K562 (cell line): ENCODE measurements around the gene SLC17A9. TPM values are rescaled to one million over a fixed set of nuclear protein-coding genes. Genes with fewer than 3 reads are reported as not detected.
A peak's percentile ranks its signal among the peaks of the same experiment; 100 is the strongest.

ENCODE experiments used
- BRF1 ChIP-seq: IDR thresholded peaks from 3 replicates; pipeline ENCODE4 v1.6.1; 2011; ENCODE audit warnings: borderline replicate concordance, mild to moderate bottlenecking; ENCODE audit not compliant: insufficient read length; ENCODE audit errors: extremely low read depth
- COPS2 ChIP-seq: fragments of 450-650 bp; conservative IDR thresholded peaks from 2 replicates; pipeline ENCODE4 v1.6.1; 2016; ENCODE audit warnings: mild to moderate bottlenecking, moderate library complexity
- FOXP4 ChIP-seq: sonication (generic); formaldehyde crosslinking; IDR thresholded peaks from 2 replicates; pipeline ENCODE4 v1.8.0; 2022; ENCODE audit warnings: mild to moderate bottlenecking, missing genetic modification reagents, borderline replicate concordance
- HDAC1 ChIP-seq, 2 experiments: fragments of 450-650 bp; IDR thresholded peaks; 2 replicates each; pipeline ENCODE4 v1.6.1; 2016 to 2017; ENCODE audit warnings: inconsistent platforms in 1 of 2, mild to moderate bottlenecking in 1 of 2, moderate library complexity in 1 of 2
- MAFK ChIP-seq: IDR thresholded peaks from 2 replicates; pipeline ENCODE4 v1.6.1; 2011; ENCODE audit warnings: low read length, improper control_type of control experiment
- NCOR1 ChIP-seq: fragments of 450-650 bp; IDR thresholded peaks from 2 replicates; pipeline ENCODE4 v1.6.1; 2016; ENCODE audit warnings: mild to moderate bottlenecking, moderate library complexity
- PRPF4 ChIP-seq: fragments of 200-400 bp; formaldehyde crosslinking; IDR thresholded peaks from one replicate; pipeline ENCODE4 v1.6.1; 2017; ENCODE audit warnings: low read length, low read depth, mild to moderate bottlenecking; ENCODE audit not compliant: insufficient read depth, poor library complexity, severe bottlenecking
- SNAPC5 ChIP-seq: fragments of 250-450 bp; sonication (Bioruptor Pico); IDR thresholded peaks from 2 replicates; pipeline ENCODE4 v1.8.0; 2021; ENCODE audit warnings: moderate library complexity, mild to moderate bottlenecking, inconsistent platforms
- SNIP1 ChIP-seq: fragments of 450-650 bp; IDR thresholded peaks from 2 replicates; pipeline ENCODE4 v1.7.1; 2017; ENCODE audit warnings: low read depth, mild to moderate bottlenecking
- TAF15 ChIP-seq: fragments of 200-400 bp; formaldehyde crosslinking; IDR thresholded peaks from 2 replicates; pipeline ENCODE4 v1.6.1; 2017; ENCODE audit warnings: mild to moderate bottlenecking, low read depth, low read length, moderate library complexity
- TCF7 ChIP-seq: sonication (generic); IDR thresholded peaks from 2 replicates; pipeline ENCODE4 v1.6.1; 2016; ENCODE audit warnings: antibody characterized with exemption, borderline replicate concordance
- UBTF ChIP-seq, 2 experiments: IDR thresholded peaks; 2 replicates each; pipeline ENCODE4 v1.6.1; 2012; ENCODE audit warnings: improper control_type of control experiment in 2 of 2, low read depth in 2 of 2, low read length in 2 of 2, borderline replicate concordance in 1 of 2
- ZBTB7A ChIP-seq: IDR thresholded peaks from 2 replicates; pipeline ENCODE4 v1.6.1; 2011; ENCODE audit warnings: low read depth, mild to moderate bottlenecking, low read length, moderate library complexity, borderline replicate concordance; ENCODE audit not compliant: control insufficient read depth
- ZEB2 ChIP-seq: fragments of 450-650 bp; IDR thresholded peaks from 2 replicates; pipeline ENCODE4 v1.6.1; 2016
- ZHX1 ChIP-seq: fragments of 150-350 bp; conservative IDR thresholded peaks from 2 replicates; pipeline ENCODE4 v1.6.1; 2014; ENCODE audit warnings: low read length
- ZNF76 ChIP-seq: fragments of 250-450 bp; sonication (Bioruptor Pico); IDR thresholded peaks from 2 replicates; pipeline ENCODE4 v1.4.0; 2020; ENCODE audit warnings: mild to moderate bottlenecking, moderate library complexity, borderline replicate concordance
- polyA plus RNA-seq, 8 experiments: library from polyadenylated mRNA; depleted of rRNA in 4 of 8; stranded (reverse) in 5 of 8; unstranded in 3 of 8; fragments of >200 nt; fragmentation: Nextera tagmentation in 2 of 8; fragmentation: Illumina TruSeq in 1 of 8; extraction: Ambion mirVana in 2 of 8; extraction: Trizol in 1 of 8; gene quantifications; 2 replicates each; pipeline versions ENCODE4 v1.2.1 to v1.2.3, GENCODE V29; 2011 to 2014; ENCODE audit warnings: inconsistent platforms in 1 of 8, missing spikeins in 1 of 8
- total RNA-seq, 7 experiments: library from RNA; depleted of rRNA in 6 of 7; stranded (reverse); fragments of >200 nt in 6 of 7; fragmentation: Illumina TruSeq in 2 of 7; extraction: Trizol in 2 of 7; gene quantifications; 2 replicates each; pipeline versions ENCODE4 v1.2.1 to v1.2.3, GENCODE V29; 2011 to 2021; ENCODE audit warnings: low replicate concordance in 1 of 7
- TF ChIP-seq, protein P1 (sequence below): fragments of 450-650 bp; IDR thresholded peaks from 2 replicates; pipeline ENCODE4 v1.6.1; 2014; ENCODE audit warnings: low read depth, mild to moderate bottlenecking, moderate library complexity, borderline replicate concordance

Gene SLC17A9
- total and polyA plus RNA-seq, 9 of the 15 experiments (the other 6 are each of a cell fraction or from before 2014, with no cell fraction given) = 0.04 to 0.31 TPM; not detected in 7

DNA sequence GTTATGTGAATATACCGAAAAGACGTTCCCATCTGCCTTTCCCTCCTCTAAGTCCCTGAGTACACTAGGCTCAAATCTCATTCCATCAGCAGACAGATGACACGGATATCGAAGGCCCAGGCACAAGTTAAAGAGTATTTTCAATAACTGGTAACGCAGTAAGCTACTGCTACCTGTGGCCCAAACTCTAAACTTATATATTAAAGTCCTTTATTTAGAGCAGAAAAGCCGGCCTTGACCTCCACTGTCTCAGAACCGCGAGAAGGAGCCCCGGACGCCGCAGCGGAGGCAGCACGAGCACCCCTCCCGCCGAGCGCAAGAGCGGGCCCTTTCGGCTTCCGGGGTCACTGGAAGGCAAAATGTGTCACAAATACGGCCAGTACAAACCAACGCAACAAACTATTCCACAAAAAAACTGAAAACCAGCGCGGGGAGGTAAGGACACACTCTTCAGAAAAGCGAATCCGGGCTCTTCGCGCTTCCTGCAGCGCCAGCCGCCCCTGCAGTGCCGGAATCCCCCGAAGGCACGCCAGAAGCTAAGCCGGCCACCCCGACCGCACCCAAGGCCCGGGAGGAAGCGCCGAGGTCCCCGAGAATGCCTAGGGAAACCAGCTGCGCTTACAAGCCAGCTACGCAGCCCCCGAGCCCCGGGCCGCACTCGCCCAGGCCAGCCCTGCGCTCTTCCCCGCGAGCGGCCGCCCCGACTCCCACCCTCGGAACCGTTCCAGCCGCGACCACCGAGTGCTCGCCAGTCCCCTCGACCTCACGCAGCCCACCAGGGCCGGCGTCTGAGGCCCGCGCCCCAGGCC lies 26.9 kb upstream of the SLC17A9 start (continued):
- TF ChIP-seq FOXP4 (CRISPR knock-in tag) (no peak), ZHX1 (no peak), SNAPC5 (no peak), BRF1 (no peak), ZEB2 (no peak), UBTF (IDR thresholded peaks at IDR 0.05; ENCODE audit: borderline replicate concordance in 1 of 2, low read depth in 2 of 2, low read length in 2 of 2) (peak in 1 of 2 experiments; percentile 64; a peak in 2 of 4 replicates), COPS2 (no peak), HDAC1 (IDR thresholded peaks at IDR 0.05) (no peak; a peak in 1 of 4 replicates), ZNF76 (no peak), TCF7 (no peak), NCOR1 (no peak), TAF15 (no peak), PRPF4 (no peak), SNIP1 (no peak; the same call in 1 of the 2 replicates), ZBTB7A (no peak; the same call in 1 of the 2 replicates), MAFK (no peak)
- TF ChIP-seq, protein P1, sequence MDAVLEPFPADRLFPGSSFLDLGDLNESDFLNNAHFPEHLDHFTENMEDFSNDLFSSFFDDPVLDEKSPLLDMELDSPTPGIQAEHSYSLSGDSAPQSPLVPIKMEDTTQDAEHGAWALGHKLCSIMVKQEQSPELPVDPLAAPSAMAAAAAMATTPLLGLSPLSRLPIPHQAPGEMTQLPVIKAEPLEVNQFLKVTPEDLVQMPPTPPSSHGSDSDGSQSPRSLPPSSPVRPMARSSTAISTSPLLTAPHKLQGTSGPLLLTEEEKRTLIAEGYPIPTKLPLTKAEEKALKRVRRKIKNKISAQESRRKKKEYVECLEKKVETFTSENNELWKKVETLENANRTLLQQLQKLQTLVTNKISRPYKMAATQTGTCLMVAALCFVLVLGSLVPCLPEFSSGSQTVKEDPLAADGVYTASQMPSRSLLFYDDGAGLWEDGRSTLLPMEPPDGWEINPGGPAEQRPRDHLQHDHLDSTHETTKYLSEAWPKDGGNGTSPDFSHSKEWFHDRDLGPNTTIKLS = no peak
